Measurements from ENCODE around the gene HERC2. TPM values are rescaled to one million over a fixed set of nuclear protein-coding genes. Genes with fewer than 3 reads are reported as not detected.
A peak's percentile ranks its signal among the peaks of the same experiment; 100 is the strongest.

The HERC2 gene
- total and polyA plus RNA-seq, 9 of the 15 experiments (the other 6 are each of a cell fraction or from before 2014, with no cell fraction given), result 10.6 to 84.0 (median 42.6) TPM

GRCh38 chr15:28098766-28099554, 223.0 kb downstream of the HERC2 start, which contains the start of gene OCA2 (continued):
- no peak for TF ChIP-seq ETS1 (conservative IDR thresholded peaks at IDR 0.05; ENCODE audit: control insufficient read depth, low read depth, low read length)
- TF ChIP-seq ZNF384 (IDR thresholded peaks at IDR 0.05; ENCODE audit: low read depth, low read length), result no peak
- TF ChIP-seq ZNF717 (CRISPR knock-in tag; IDR thresholded peaks at IDR 0.05), result no peak
- no peak for TF ChIP-seq KDM2B (CRISPR knock-in tag; IDR thresholded peaks at IDR 0.05)
- no peak for TF ChIP-seq AFF4 (CRISPR knock-in tag; IDR thresholded peaks at IDR 0.05)
- peak; percentile 78; the same call in 1 of the 2 replicates for TF ChIP-seq MTA3 (IDR thresholded peaks at IDR 0.05; ENCODE audit: borderline replicate concordance)
- TF ChIP-seq CREM (IDR thresholded peaks at IDR 0.05; ENCODE audit: low read depth), result 0 out of 2 replicates have a peak, but pooled peaks have one; percentile 32
- no peak; a peak in 1 of 4 replicates for TF ChIP-seq TEAD1 (CRISPR knock-in tag; IDR thresholded peaks at IDR 0.05)
- TF ChIP-seq TRIM28 (IDR thresholded peaks at IDR 0.05), result no peak
- no peak for TF ChIP-seq RFX5 (IDR thresholded peaks at IDR 0.05; ENCODE audit: low read depth, low read length)
- no peak for TF ChIP-seq HIVEP1 (CRISPR knock-in tag; IDR thresholded peaks at IDR 0.05)
- no peak for TF ChIP-seq ILF3 (IDR thresholded peaks at IDR 0.05; ENCODE audit: borderline replicate concordance)
- TF ChIP-seq TEAD4 (IDR thresholded peaks at IDR 0.05; ENCODE audit: low read length), result no peak
- no peak for TF ChIP-seq TEAD4 (CRISPR knock-in tag; IDR thresholded peaks at IDR 0.05; ENCODE audit: borderline replicate concordance)
- TF ChIP-seq DEAF1 (CRISPR knock-in tag; IDR thresholded peaks at IDR 0.05), result no peak
- TF ChIP-seq NELFE (IDR thresholded peaks at IDR 0.05; ENCODE audit: insufficient read depth, insufficient read length), result no peak
- TF ChIP-seq HSF4 (CRISPR knock-in tag; IDR thresholded peaks at IDR 0.05; ENCODE audit: borderline replicate concordance), result no peak
- TF ChIP-seq NCOA1 (IDR thresholded peaks at IDR 0.05; ENCODE audit: low read depth), result no peak
- TF ChIP-seq ZNF224 (CRISPR knock-in tag; IDR thresholded peaks at IDR 0.05), result no peak
- TF ChIP-seq KHSRP (IDR thresholded peaks at IDR 0.05), result no peak
- no peak for TF ChIP-seq IFI16 (CRISPR knock-in tag; IDR thresholded peaks at IDR 0.05)
- TF ChIP-seq ZNF184 (CRISPR knock-in tag; IDR thresholded peaks at IDR 0.05), result no peak
